OCI-LY3 (cell line): Measurements from ENCODE around the gene PCDH15.

Experiments
- H2AFZ ChIP-seq: fragments of 200-600, 300-600 bp; shearing (Covaris generic); 2 replicates; pipeline ENCODE4 v1.6.0; 2014; ENCODE audit warnings: antibody characterized with exemption, low read depth, low read length
- H3K27ac ChIP-seq: fragments of 200-600, 300-600 bp; sonication (generic); 2 replicates; pipeline ENCODE4 v1.5.1; 2014; ENCODE audit warnings: mild to moderate bottlenecking, low read length, moderate library complexity, mixed read lengths
- H3K27me3 ChIP-seq: fragments of 200-600, 300-600 bp; sonication (generic); 2 replicates; pipeline ENCODE4 v1.6.1; 2014; ENCODE audit warnings: low read depth, low read length, mixed read lengths
- H3K36me3 ChIP-seq: fragments of 200-600, 300-600 bp; sonication (generic); replicated peaks from 2 replicates; pipeline ENCODE3; 2014; ENCODE audit warnings: low read depth, low read length, mixed read lengths
- H3K4me1 ChIP-seq: fragments of 300-600, 200-600 bp; sonication (generic); 2 replicates; pipeline ENCODE4 v1.6.1; 2014; ENCODE audit warnings: low read length, mixed read lengths
- H3K4me2 ChIP-seq: fragments of 200-600, 300-600 bp; sonication (generic); 2 replicates; pipeline ENCODE4 v1.6.1; 2014; ENCODE audit warnings: low read length, mixed read lengths
- H3K4me3 ChIP-seq: fragments of 300-600, 200-600 bp; sonication (generic); 2 replicates; pipeline ENCODE4 v1.5.1; 2014; ENCODE audit warnings: antibody characterized with exemption, mild to moderate bottlenecking, low read length, moderate library complexity
- H3K79me2 ChIP-seq: fragments of 300-600, 200-600 bp; shearing (Covaris generic); 2 replicates; pipeline ENCODE4 v1.6.1; 2014; ENCODE audit warnings: mild to moderate bottlenecking, low read length, mixed read lengths
- H3K9ac ChIP-seq: fragments of 300-600, 200-600 bp; shearing (Covaris generic); 2 replicates; pipeline ENCODE4 v1.6.0; 2014; ENCODE audit warnings: mild to moderate bottlenecking, low read length, moderate library complexity
- H3K9me3 ChIP-seq: fragments of 200-600, 300-600 bp; shearing (Covaris generic); 2 replicates; pipeline ENCODE4 v1.6.1; 2014; ENCODE audit warnings: low read length, mixed read lengths; ENCODE audit not compliant: insufficient read depth
- H4K20me1 ChIP-seq: fragments of 200-600, 300-600 bp; sonication (generic); 2 replicates; pipeline ENCODE4 v1.6.1; 2016; ENCODE audit warnings: low read length, mixed read lengths; ENCODE audit not compliant: insufficient read depth
- CTCF ChIP-seq: fragments of 200-600, 300-600 bp; sonication (generic); IDR thresholded peaks from 2 replicates; pipeline ENCODE4 v1.5.1; 2014; ENCODE audit warnings: antibody characterized with exemption, low read length, low read depth
- EZH2phosphoT487 ChIP-seq: fragments of 200-600 bp; shearing (Covaris generic); IDR thresholded peaks from 2 replicates; pipeline ENCODE4 v1.6.1; 2018; ENCODE audit warnings: antibody characterized with exemption, mixed run types, low read depth

PCDH15 gene

DNA sequence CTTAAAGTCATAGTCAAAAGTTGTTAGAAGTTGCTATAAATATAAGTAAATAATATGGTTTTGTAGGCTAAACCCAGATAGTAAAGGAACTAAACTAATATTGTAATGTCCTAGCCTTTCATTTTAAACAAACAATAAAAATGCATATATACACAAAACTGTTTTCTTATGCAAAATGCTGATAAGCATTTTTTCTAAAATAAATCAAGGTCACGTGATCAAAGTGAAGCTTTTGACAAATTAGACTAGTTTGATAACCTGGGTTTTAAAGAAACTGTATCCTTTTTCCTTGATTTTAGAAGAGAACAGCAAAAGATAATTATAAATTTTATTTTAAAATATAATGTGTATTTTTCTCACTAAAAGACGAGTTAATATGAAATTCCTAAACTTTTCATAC lies 313.3 kb downstream of the PCDH15 start:
- H3K36me3 ChIP-seq: no peaks in the 10 kb centered on the region
- H3K27ac ChIP-seq: no peak overlapping the region
- no peaks in the 10 kb centered on the region for H3K27me3 ChIP-seq
- no peaks in the 10 kb centered on the region for H4K20me1 ChIP-seq
- TF ChIP-seq EZH2phosphoT487: no peak
- no peak for TF ChIP-seq CTCF
- H3K9me3 ChIP-seq: no peaks in the 10 kb centered on the region
- H3K79me2 ChIP-seq: no peaks in the 10 kb centered on the region
- peaks cover 9% of the 10 kb centered on the region for H3K4me1 ChIP-seq
- no peak overlapping the region for H3K9ac ChIP-seq
- H2AFZ ChIP-seq: no peak overlapping the region
- H3K4me3 ChIP-seq: no peak overlapping the region
- H3K4me2 ChIP-seq: no peak overlapping the region

DNA sequence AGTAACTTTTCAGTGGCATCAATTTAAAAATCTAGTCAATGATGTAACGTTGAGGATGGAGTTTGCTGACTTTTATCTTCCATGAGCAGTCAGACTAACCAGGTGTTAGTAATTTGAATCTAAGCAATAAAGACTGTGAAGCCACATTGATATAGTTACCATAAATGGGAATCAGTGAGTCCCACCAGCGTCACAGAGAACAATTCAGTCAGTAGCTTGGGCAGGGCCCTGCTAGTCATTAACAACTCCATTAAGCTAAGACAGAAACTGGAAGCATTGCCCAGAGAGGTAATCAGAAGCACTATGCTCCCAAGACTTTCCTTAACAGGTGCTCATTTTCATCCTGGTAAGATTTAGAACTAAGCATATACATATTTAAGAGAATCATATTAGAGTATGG lies 315.1 kb downstream of the PCDH15 start:
- Histone ChIP-seq H3K27ac (no peak overlapping the region), H2AFZ (no peak overlapping the region), H3K4me2 (no peak overlapping the region), H3K79me2 (no peaks in the 10 kb centered on the region), H3K4me3 (no peak overlapping the region), H4K20me1 (no peaks in the 10 kb centered on the region), H3K36me3 (no peaks in the 10 kb centered on the region), H3K27me3 (no peaks in the 10 kb centered on the region), H3K4me1 (peaks cover 9% of the 10 kb centered on the region), H3K9ac (no peak overlapping the region), H3K9me3 (no peaks in the 10 kb centered on the region)
- no peak for TF ChIP-seq CTCF
- TF ChIP-seq EZH2phosphoT487: no peak

DNA sequence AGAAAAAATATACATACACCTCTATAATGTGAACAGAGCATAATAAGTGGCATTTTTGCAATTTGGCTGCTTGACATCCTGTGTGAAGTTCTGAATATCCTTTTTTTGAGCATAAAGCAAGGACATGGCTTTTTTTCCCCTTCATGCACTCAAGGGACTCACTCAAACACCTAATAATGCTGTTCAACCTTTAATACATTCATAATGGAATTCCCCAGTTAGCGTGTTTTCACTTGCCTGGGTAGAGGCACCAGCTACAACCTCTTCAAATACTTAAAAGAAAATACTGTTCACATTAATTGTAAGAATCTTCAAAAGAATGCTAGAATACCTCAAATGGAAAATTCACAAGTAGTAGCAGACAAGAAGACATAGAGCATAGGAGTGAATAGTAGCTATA lies 316.8 kb downstream of the PCDH15 start:
- TF ChIP-seq EZH2phosphoT487: no peak
- no peak for TF ChIP-seq CTCF
- peak overlapping the region; percentile 67; the same call in 1 of the 2 replicates for H2AFZ ChIP-seq

GRCh38 chr10:54478601-54479000 lies 322.4 kb downstream of the PCDH15 start:
- Histone ChIP-seq H4K20me1 (no peaks in the 10 kb centered on the region), H3K4me2 (no peak overlapping the region), H3K9me3 (no peaks in the 10 kb centered on the region), H3K4me3 (no peak overlapping the region), H3K9ac (no peak overlapping the region), H3K4me1 (peaks cover under 1% of the 10 kb centered on the region; the same call in 1 of the 2 replicates), H3K27me3 (no peaks in the 10 kb centered on the region), H3K27ac (no peak overlapping the region), H3K36me3 (no peaks in the 10 kb centered on the region), H3K79me2 (no peaks in the 10 kb centered on the region), H2AFZ (no peak overlapping the region)
- TF ChIP-seq CTCF (no peak), EZH2phosphoT487 (no peak)

More for the DNA sequence above, 316.8 kb downstream of the PCDH15 start:
- Histone ChIP-seq H3K4me2 (peak overlapping the region; percentile 51), H3K4me3 (peak overlapping the region; percentile 27), H3K9me3 (no peaks in the 10 kb centered on the region), H4K20me1 (no peaks in the 10 kb centered on the region), H3K36me3 (no peaks in the 10 kb centered on the region), H3K4me1 (peaks cover 9% of the 10 kb centered on the region), H3K9ac (no peak overlapping the region), H3K27ac (no peak overlapping the region), H3K79me2 (no peaks in the 10 kb centered on the region), H3K27me3 (no peaks in the 10 kb centered on the region)
